Measurements from ENCODE around the gene TMEM196.

DNA sequence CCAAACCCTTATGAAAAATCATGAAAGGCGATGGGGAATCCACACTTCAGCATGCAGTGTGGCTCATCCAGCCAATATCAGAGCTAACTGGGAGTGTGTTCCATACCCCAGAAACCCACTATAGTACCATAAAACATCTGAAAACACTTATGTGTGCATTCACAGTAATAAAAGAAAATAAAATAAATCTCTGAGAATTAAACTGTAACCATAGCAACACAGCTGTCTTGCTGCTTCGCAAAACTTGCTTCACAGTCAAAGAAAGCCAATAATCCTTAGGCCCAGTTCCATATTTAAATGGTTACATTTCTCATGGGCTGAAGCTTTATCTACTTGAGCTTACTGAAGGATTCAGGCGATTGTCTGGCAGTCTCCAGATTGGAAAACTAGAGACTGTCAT, 44.7 kb downstream of the TMEM196 start:
- TF ChIP-seq ZNF408 (CRISPR knock-in tag; IDR thresholded peaks at IDR 0.05; ENCODE audit: low read depth): no peak
- no peak for TF ChIP-seq TARDBP (IDR thresholded peaks at IDR 0.05)
- TF ChIP-seq SIX5 (IDR thresholded peaks at IDR 0.05; ENCODE audit: borderline replicate concordance in 1 of 2, insufficient read depth in 1 of 2, low read depth in 1 of 2, low read length in 2 of 2): no peak
- no peak for TF ChIP-seq RBM39 (optimal IDR thresholded peaks at IDR 0.05; ENCODE audit: low read depth, low read length)
- TF ChIP-seq, protein P1, sequence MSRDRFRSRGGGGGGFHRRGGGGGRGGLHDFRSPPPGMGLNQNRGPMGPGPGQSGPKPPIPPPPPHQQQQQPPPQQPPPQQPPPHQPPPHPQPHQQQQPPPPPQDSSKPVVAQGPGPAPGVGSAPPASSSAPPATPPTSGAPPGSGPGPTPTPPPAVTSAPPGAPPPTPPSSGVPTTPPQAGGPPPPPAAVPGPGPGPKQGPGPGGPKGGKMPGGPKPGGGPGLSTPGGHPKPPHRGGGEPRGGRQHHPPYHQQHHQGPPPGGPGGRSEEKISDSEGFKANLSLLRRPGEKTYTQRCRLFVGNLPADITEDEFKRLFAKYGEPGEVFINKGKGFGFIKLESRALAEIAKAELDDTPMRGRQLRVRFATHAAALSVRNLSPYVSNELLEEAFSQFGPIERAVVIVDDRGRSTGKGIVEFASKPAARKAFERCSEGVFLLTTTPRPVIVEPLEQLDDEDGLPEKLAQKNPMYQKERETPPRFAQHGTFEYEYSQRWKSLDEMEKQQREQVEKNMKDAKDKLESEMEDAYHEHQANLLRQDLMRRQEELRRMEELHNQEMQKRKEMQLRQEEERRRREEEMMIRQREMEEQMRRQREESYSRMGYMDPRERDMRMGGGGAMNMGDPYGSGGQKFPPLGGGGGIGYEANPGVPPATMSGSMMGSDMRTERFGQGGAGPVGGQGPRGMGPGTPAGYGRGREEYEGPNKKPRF (IDR thresholded peaks at IDR 0.05; ENCODE audit: low read depth, low read length): no peak

Data from K562 (cell line).